Measurements from ENCODE around the gene TNS3. TPM values are rescaled to one million over a fixed set of nuclear protein-coding genes. Genes with fewer than 3 reads are reported as not detected.
A peak's percentile ranks its signal among the peaks of the same experiment; 100 is the strongest.
"Not testable (repeated sequence)": the region's sequence is repeated elsewhere in the genome, so short reads cannot be mapped to it uniquely, and the experiment has no call there.

Gene TNS3
- total RNA-seq, 2 donors from 2014 or later = 2.3 to 2.6 TPM

DNA sequence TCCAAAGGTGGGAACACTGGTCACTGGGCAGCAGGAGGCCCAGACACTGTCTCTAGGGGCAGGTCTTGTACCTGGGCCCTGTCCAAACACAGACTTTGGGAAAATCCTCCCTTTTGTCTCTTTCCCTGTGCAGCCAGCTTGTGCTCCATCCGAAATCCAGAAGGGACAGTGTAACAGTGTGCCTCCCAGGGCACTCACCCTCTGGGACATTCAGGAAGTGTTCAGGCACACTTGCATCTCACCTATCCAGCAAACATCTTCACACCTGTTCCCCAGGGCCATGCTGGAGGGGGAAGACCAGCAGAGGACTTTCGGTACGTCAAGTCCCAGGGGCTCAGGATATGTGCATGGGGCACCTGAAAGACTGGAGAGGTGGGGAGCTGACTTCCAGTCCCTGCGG is 38.9 kb downstream of the TNS3 start:
- DNase-seq (no peak), ATAC-seq (no peak)
- Mint-ChIP-seq H3K4me1 (no peaks in the 10 kb centered on the region), H3K4me3 (no peak overlapping the region), H3K27me3 (no peaks in the 10 kb centered on the region), H3K36me3 (ENCODE audit: low read depth) (no peaks in the 10 kb centered on the region), H3K27ac (no peak overlapping the region)
- no peaks in the 10 kb centered on the region for H3K9me3 ChIP-seq (ENCODE audit: control insufficient read depth, low read length, poor library complexity, severe bottlenecking)

GRCh38 chr7:47542051-47542450 is 39.9 kb downstream of the TNS3 start:
- H3K4me3 Mint-ChIP-seq = no peak overlapping the region

DNA sequence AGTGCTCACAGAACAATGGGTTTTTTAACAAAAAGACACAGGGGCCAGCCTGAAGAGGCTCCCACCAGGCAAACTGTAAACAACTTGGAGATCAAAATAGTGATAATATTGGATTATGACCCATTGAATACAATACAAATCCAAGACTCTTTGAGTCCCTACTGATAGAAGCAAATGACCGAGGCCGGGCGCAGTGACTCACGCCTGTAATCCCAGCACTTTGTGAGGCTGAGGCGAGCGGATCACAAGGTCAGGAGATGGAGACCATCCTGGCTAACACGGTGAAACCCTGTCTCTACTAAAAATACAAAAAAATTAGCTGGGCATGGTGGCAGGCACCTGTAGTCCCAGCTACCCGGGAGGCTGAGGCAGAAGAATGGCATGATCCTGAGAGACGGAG is 40.4 kb downstream of the TNS3 start:
- peak overlapping the region; percentile 10 for H3K4me3 Mint-ChIP-seq
- not testable (repeated sequence) for H3K36me3 Mint-ChIP-seq (ENCODE audit: low read depth); H3K9me3 ChIP-seq (ENCODE audit: control insufficient read depth, low read length, poor library complexity, severe bottlenecking); H3K4me1 Mint-ChIP-seq; ATAC-seq; H3K27me3 Mint-ChIP-seq; DNase-seq; H3K27ac Mint-ChIP-seq

More at GRCh38 chr7:47542051-47542450, 39.9 kb downstream of the TNS3 start:
- DNase-seq = no peak
- Mint-ChIP-seq H3K27ac (no peak overlapping the region), H3K36me3 (ENCODE audit: low read depth) (no peaks in the 10 kb centered on the region), H3K27me3 (no peaks in the 10 kb centered on the region), H3K4me1 (no peaks in the 10 kb centered on the region)
- ATAC-seq = no peak
- H3K9me3 ChIP-seq (ENCODE audit: control insufficient read depth, low read length, poor library complexity, severe bottlenecking) = no peaks in the 10 kb centered on the region

- H3K27me3 Mint-ChIP-seq = no peaks in the 10 kb centered on the region
- no peaks in the 10 kb centered on the region for H3K9me3 ChIP-seq (ENCODE audit: control insufficient read depth, low read length, poor library complexity, severe bottlenecking)
- no peak for ATAC-seq
- no peaks in the 10 kb centered on the region for H3K36me3 Mint-ChIP-seq (ENCODE audit: low read depth)
- no peaks in the 10 kb centered on the region for H3K4me1 Mint-ChIP-seq
- H3K4me3 Mint-ChIP-seq = no peak overlapping the region
- H3K27ac Mint-ChIP-seq = no peak overlapping the region
- DNase-seq = no peak
These were observed 41.2 kb downstream of the TNS3 start for GRCh38 chr7:47540387-47541350.

GRCh38 chr7:47540053-47540386 is 41.9 kb downstream of the TNS3 start:
- Mint-ChIP-seq H3K27ac (no peak overlapping the region), H3K36me3 (ENCODE audit: low read depth) (no peaks in the 10 kb centered on the region)

DNA sequence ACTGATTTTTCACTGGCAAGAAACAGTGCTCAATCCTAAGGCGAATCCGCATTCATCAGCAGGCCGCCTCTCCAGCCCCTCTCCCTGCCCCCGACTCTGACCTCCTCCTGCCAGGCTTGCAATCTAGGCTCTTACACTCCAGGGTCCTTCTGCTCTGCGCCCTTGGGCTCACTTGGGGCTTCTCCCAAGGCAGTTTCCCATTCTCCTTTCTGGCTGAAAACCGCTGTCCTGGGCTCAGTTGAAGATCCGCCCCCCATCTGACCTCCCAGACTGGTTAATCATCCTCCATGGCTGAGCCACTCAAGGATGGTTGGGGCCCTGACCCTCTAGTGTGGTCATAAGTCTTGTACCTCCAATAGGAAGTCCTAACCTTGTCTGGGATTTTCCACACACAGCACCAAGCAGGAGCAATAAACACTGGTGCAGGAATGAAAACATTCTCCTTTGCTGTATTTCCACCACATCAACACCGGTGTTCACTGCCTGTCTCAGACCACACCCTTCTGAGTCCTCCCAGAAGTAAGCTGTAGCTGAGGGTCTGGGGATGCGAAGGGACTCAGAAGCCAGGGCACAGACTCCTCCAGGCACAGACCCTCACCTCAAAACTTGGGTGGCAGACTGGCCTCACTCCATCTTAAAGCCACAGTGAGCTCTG is 42.4 kb downstream of the TNS3 start:
- Mint-ChIP-seq H3K4me3 (no peak overlapping the region), H3K4me1 (no peaks in the 10 kb centered on the region), H3K27ac (no peak overlapping the region), H3K36me3 (ENCODE audit: low read depth) (no peaks in the 10 kb centered on the region), H3K27me3 (no peaks in the 10 kb centered on the region)
- no peak for DNase-seq
- no peaks in the 10 kb centered on the region for H3K9me3 ChIP-seq (ENCODE audit: control insufficient read depth, low read length, poor library complexity, severe bottlenecking)
- no peak for ATAC-seq

More at GRCh38 chr7:47540053-47540386, 41.9 kb downstream of the TNS3 start:
- ATAC-seq (no peak), DNase-seq (no peak)
- Mint-ChIP-seq H3K27me3 (no peaks in the 10 kb centered on the region), H3K4me3 (no peak overlapping the region), H3K4me1 (no peaks in the 10 kb centered on the region)
- no peaks in the 10 kb centered on the region for H3K9me3 ChIP-seq (ENCODE audit: control insufficient read depth, low read length, poor library complexity, severe bottlenecking)

- Mint-ChIP-seq H3K36me3 (ENCODE audit: low read depth) (no peaks in the 10 kb centered on the region), H3K27me3 (no peaks in the 10 kb centered on the region), H3K4me3 (no peak overlapping the region), H3K27ac (no peak overlapping the region), H3K4me1 (no peaks in the 10 kb centered on the region)
- DNase-seq (no peak), ATAC-seq (no peak)
- no peaks in the 10 kb centered on the region for H3K9me3 ChIP-seq (ENCODE audit: control insufficient read depth, low read length, poor library complexity, severe bottlenecking)
These were observed 43.0 kb downstream of the TNS3 start for GRCh38 chr7:47538846-47539311.

GRCh38 chr7:47537716-47538675 is 43.9 kb downstream of the TNS3 start:
- ATAC-seq = no peak
- no peak overlapping the region for H3K27ac Mint-ChIP-seq

GRCh38 chr7:47536661-47537611 is 45.0 kb downstream of the TNS3 start:
- Mint-ChIP-seq H3K27ac (no peak overlapping the region), H3K36me3 (ENCODE audit: low read depth) (no peaks in the 10 kb centered on the region), H3K27me3 (no peaks in the 10 kb centered on the region), H3K4me3 (no peak overlapping the region), H3K4me1 (no peaks in the 10 kb centered on the region)
- no peaks in the 10 kb centered on the region for H3K9me3 ChIP-seq (ENCODE audit: control insufficient read depth, low read length, poor library complexity, severe bottlenecking)
- ATAC-seq (no peak), DNase-seq (no peak)

More at GRCh38 chr7:47537716-47538675, 43.9 kb downstream of the TNS3 start:
- no peak for DNase-seq
- Mint-ChIP-seq H3K27me3 (no peaks in the 10 kb centered on the region), H3K36me3 (ENCODE audit: low read depth) (no peaks in the 10 kb centered on the region), H3K4me3 (no peak overlapping the region), H3K4me1 (no peaks in the 10 kb centered on the region)
- no peaks in the 10 kb centered on the region for H3K9me3 ChIP-seq (ENCODE audit: control insufficient read depth, low read length, poor library complexity, severe bottlenecking)

DNA sequence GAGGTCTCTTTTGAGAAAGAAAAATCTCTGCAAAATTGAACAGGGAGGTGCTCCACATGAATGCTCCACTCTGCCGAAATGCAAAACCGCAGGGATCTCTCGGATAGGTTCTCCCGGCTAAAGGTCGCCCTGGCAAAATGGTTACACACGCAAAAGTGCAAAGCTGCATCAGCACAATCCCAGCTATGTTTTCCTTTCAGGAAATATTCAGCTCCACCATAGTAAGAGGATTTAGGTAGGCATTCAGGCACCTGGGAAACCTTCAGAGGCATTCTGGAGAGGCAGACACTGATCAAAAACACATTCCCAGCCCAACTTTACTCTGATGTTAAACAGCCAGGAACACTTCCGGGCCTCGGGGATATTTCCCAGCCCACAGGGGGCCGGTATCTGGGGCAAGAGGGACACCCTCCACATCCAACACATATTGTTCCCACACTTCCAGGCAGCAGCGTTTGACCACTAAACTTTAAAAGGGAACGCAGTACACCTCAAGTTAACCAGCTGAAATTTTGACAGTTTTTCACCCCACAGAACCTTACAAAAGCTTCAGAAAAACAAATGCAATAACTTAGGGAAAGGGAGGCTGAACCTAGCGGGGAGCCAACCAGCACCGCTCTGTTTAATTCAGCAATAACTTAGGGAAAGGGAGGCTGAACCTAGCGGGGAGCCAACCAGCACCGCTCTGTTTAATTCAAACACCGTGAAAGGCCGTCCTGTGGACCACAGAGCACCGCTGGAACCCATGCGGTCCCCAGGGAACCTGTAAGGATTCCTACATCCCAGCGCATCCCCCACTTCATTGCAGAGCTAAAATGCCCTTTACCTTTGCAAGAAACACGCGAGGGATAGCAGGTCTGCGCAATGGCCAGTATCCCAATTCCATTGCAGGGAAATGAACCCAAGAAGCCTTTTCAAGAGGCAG is 45.9 kb downstream of the TNS3 start:
- ATAC-seq (no peak), DNase-seq (no peak)
- no peak overlapping the region for H3K27ac Mint-ChIP-seq
- no peaks in the 10 kb centered on the region for H3K27me3 Mint-ChIP-seq
- no peaks in the 10 kb centered on the region for H3K4me1 Mint-ChIP-seq
- H3K9me3 ChIP-seq (ENCODE audit: control insufficient read depth, low read length, poor library complexity, severe bottlenecking) = no peaks in the 10 kb centered on the region
- H3K36me3 Mint-ChIP-seq (ENCODE audit: low read depth) = no peaks in the 10 kb centered on the region
- no peak overlapping the region for H3K4me3 Mint-ChIP-seq

- Mint-ChIP-seq H3K4me1 (no peaks in the 10 kb centered on the region), H3K27me3 (no peaks in the 10 kb centered on the region), H3K27ac (no peak overlapping the region), H3K4me3 (no peak overlapping the region), H3K36me3 (ENCODE audit: low read depth) (no peaks in the 10 kb centered on the region)
- DNase-seq (no peak), ATAC-seq (no peak)
- H3K9me3 ChIP-seq (ENCODE audit: control insufficient read depth, low read length, poor library complexity, severe bottlenecking) = no peaks in the 10 kb centered on the region
These were observed 46.7 kb downstream of the TNS3 start for GRCh38 chr7:47535035-47535703.

All from T-helper 17 cell (primary cell).